Osteocyte (in vitro differentiated cells): ENCODE results near the gene RPTN. TPM values are rescaled to one million over a fixed set of nuclear protein-coding genes. Genes with fewer than 3 reads are reported as not detected.

Experiments used
- DNase-seq: peaks from one replicate; pipeline ENCODE4 v3.0.0; 2021; ENCODE audit warnings: mixed read lengths; ENCODE audit not compliant: unreplicated experiment; ENCODE audit errors: extremely low spot score
- H3K27ac Mint-ChIP-seq: one replicate; pipeline ENCODE4 v1.8.0; 2021; ENCODE audit warnings: mild to moderate bottlenecking, mixed read lengths; ENCODE audit not compliant: unreplicated experiment
- H3K27me3 Mint-ChIP-seq: one replicate; pipeline ENCODE4 v1.8.0; 2021; ENCODE audit warnings: mixed read lengths; ENCODE audit not compliant: unreplicated experiment
- H3K36me3 Mint-ChIP-seq: one replicate; pipeline ENCODE4 v1.8.0; 2021; ENCODE audit warnings: mixed read lengths; ENCODE audit not compliant: unreplicated experiment
- H3K4me1 Mint-ChIP-seq: one replicate; pipeline ENCODE4 v1.8.0; 2021; ENCODE audit warnings: mixed read lengths; ENCODE audit not compliant: unreplicated experiment
- H3K4me3 Mint-ChIP-seq: one replicate; pipeline ENCODE4 v1.8.0; 2021; ENCODE audit warnings: mild to moderate bottlenecking, moderate library complexity, mixed read lengths; ENCODE audit not compliant: unreplicated experiment
- H3K9me3 Mint-ChIP-seq: one replicate; pipeline ENCODE4 v1.8.0; 2021; ENCODE audit warnings: mixed read lengths; ENCODE audit not compliant: unreplicated experiment
- total RNA-seq: library from RNA; stranded (reverse); gene quantifications from 2 replicates; pipeline ENCODE4 v1.2.1, GENCODE V29; 2021
- TF ChIP-seq, protein P1 (sequence below): fragments of 200-600 bp; sonication (generic); IDR thresholded peaks from 2 replicates; pipeline ENCODE4 v1.5.0; 2021; ENCODE audit warnings: antibody characterized with exemption, mild to moderate bottlenecking, moderate library complexity

RPTN gene
- total RNA-seq, 1 donor from 2014 or later, result not detected

DNA sequence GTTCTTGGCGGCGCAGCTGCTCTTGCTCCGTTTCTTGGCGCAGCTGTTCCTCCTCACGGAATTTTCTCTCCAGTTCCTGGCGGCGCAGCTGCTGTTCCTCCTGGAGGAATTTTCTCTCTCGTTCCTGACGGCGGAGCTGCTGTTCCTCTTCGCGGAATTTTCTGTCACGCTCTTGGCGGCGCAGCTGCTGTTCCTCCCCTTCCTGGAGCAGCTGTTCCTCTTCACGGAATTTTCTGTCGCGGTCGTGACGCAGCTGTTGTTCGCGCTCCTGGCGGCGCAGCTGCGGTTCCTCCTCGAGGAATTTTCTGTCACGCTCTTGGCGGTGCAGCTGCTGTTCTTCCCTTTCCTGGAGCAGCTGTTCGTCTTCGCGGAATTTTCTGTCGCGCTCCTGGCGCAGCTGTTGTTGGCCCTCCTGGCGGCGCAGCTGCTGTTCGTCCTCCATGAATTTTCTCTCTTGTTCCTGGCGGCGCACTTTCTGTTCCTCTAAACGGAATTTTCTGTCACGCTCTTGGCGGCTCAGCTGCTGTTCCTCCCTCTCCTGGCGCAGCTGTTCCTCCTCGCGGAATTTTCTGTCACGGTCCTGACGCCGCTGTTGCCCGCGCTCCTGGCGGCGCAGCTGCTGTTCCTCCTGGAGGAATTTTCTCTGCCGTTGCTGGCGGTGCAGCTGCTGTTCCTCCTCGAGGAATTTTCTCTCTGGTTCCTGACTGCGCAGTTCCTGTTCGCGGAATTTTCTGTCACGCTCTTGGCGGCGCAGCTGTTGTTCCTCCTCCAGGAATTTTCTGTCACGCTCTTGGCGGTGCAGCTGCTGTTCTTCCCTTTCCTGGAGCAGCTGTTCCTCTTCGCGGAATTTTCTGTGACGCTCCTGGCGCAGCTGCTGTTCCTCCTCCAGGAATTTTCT lies 50.8 kb downstream of the RPTN start:
- Mint-ChIP-seq H3K4me3 (no peak overlapping the region), H3K9me3 (peaks cover 6% of the 10 kb centered on the region), H3K27ac (peak overlapping the region; percentile 57), H3K4me1 (no peaks in the 10 kb centered on the region), H3K27me3 (peaks cover 19% of the 10 kb centered on the region), H3K36me3 (no peaks in the 10 kb centered on the region)
- DNase-seq, result no peak
- TF ChIP-seq, protein P1, sequence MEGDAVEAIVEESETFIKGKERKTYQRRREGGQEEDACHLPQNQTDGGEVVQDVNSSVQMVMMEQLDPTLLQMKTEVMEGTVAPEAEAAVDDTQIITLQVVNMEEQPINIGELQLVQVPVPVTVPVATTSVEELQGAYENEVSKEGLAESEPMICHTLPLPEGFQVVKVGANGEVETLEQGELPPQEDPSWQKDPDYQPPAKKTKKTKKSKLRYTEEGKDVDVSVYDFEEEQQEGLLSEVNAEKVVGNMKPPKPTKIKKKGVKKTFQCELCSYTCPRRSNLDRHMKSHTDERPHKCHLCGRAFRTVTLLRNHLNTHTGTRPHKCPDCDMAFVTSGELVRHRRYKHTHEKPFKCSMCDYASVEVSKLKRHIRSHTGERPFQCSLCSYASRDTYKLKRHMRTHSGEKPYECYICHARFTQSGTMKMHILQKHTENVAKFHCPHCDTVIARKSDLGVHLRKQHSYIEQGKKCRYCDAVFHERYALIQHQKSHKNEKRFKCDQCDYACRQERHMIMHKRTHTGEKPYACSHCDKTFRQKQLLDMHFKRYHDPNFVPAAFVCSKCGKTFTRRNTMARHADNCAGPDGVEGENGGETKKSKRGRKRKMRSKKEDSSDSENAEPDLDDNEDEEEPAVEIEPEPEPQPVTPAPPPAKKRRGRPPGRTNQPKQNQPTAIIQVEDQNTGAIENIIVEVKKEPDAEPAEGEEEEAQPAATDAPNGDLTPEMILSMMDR, result no peak

DNA sequence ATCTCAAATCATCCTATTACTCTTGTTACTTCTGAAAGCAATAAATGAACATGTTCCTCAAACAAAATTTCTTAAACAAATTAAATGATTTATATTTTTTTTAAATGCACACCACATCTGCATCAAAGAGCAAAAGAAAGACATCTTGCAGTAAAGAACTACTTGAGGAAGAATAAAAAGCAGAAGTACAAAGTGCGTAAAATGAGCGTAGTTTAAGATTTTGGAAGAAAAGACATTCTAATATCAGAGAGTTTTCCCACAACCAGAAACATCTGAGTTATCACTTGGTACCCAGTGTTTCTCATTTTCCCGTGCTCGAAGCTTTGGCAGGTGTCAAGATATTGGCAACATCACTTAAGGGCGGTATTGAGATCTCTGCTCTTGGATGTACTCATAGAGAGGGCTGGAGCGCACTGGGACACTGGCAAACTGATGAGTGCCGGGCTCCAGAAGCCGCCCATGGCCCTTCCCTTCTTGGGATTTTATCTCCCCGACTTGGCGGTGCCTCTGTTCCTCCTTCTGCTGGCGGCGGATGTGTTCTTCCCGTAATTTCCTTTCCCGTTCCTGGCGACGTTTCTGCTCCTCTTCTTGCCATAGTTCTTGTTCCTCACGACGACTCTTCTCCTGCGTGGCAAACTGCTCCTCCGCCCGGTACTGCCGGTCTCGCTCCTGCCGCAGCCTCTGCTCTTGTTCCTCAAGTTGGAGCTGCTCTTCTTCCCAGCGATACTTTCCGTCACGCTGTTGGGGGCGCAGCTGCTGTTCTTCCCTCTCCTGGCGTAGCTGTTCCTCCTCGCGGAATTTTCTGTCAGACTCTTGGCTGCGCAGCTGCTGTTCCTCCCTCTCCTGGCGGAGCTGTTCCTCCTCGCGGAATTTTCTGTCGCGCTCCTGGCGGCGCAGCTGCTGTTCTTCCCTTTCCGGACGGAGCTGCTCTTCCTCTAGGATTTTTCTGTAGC lies 51.7 kb downstream of the RPTN start:
- Mint-ChIP-seq H3K9me3 (peaks cover 6% of the 10 kb centered on the region), H3K4me1 (no peaks in the 10 kb centered on the region), H3K27ac (no peak overlapping the region), H3K4me3 (no peak overlapping the region), H3K36me3 (no peaks in the 10 kb centered on the region), H3K27me3 (peaks cover 19% of the 10 kb centered on the region)
- DNase-seq, result no peak
- TF ChIP-seq, protein P1, result no peak

- no peak for DNase-seq
- H3K4me3 Mint-ChIP-seq, result no peak overlapping the region
- peaks cover 38% of the 10 kb centered on the region for H3K27me3 Mint-ChIP-seq
- H3K9me3 Mint-ChIP-seq, result peaks cover 6% of the 10 kb centered on the region
- TF ChIP-seq, protein P1, result no peak
- H3K27ac Mint-ChIP-seq, result no peak overlapping the region
- no peaks in the 10 kb centered on the region for H3K4me1 Mint-ChIP-seq
- H3K36me3 Mint-ChIP-seq, result no peaks in the 10 kb centered on the region
These were observed 54.2 kb downstream of the RPTN start for GRCh38 chr1:152104854-152105253.

Other genes with a start within 250 kb of the RPTN start
- gene THEM4, start 249.7 kb downstream of the RPTN start, total RNA-seq, result 11.8 and 12.3 TPM in 2 replicates
- 227 and 234 TPM in 2 replicates for gene S100A10, start 165.4 kb downstream of the RPTN start, total RNA-seq
- 443 and 446 TPM in 2 replicates for gene S100A11, start 122.2 kb downstream of the RPTN start, total RNA-seq
- not detected in 2 replicates for gene TCHHL1, start 70.2 kb downstream of the RPTN start, total RNA-seq
- gene TCHH, start 43.8 kb downstream of the RPTN start, total RNA-seq, result 0.05 TPM in 1 of 2 replicates, not detected in the other
- gene HRNR, start 65.0 kb upstream of the RPTN start, total RNA-seq, result not detected in 2 replicates
- not detected in 2 replicates for gene FLG, start 166.0 kb upstream of the RPTN start, total RNA-seq
- gene FLG2, start 200.8 kb upstream of the RPTN start, total RNA-seq, result not detected in 2 replicates